CD4-positive, CD25-positive, alpha-beta regulatory T cell (primary cell): ENCODE data around the gene IRF2. TPM values are rescaled to one million over a fixed set of nuclear protein-coding genes. Genes with fewer than 3 reads are reported as not detected.

ENCODE experiments used
- ATAC-seq, 2 donors: fragments of 150-1000 bp; cut with Tn5 transposase; one replicate each; pipeline ENCODE4 v1.10.0; 2021; ENCODE audit warnings: low read depth in 2 of 2, moderate number of reproducible peaks in 2 of 2, moderate library complexity in 1 of 2
- DNase-seq, 3 donors: peaks; one replicate each; pipeline versions ENCODE4 v3.0.0 to v3.0.0-alpha.2; 2012 to 2022; ENCODE audit warnings: mixed read lengths in 1 of 3
- H3K27ac ChIP-seq: one replicate; pipeline ENCODE4 v1.7.0; 2013; ENCODE audit warnings: mild to moderate bottlenecking, low read length; ENCODE audit not compliant: insufficient read depth, poor library complexity, severe bottlenecking
- H3K27me3 ChIP-seq: one replicate; pipeline ENCODE4 v1.7.0; 2013; ENCODE audit warnings: low read length; ENCODE audit not compliant: control insufficient read depth, insufficient read depth
- H3K36me3 ChIP-seq: one replicate; pipeline ENCODE4 v1.7.0; 2013; ENCODE audit warnings: mild to moderate bottlenecking, low read length, moderate library complexity; ENCODE audit not compliant: control insufficient read depth, insufficient read depth
- H3K4me1 ChIP-seq: 2 replicates; pipeline ENCODE4 v1.7.0; 2013; ENCODE audit warnings: mild to moderate bottlenecking, low read length; ENCODE audit not compliant: insufficient read depth, control insufficient read depth, poor library complexity, severe bottlenecking
- H3K4me3 ChIP-seq: one replicate; pipeline ENCODE4 v1.7.0; 2013; ENCODE audit warnings: low read depth, mild to moderate bottlenecking, low read length, moderate library complexity
- H3K9me3 ChIP-seq, 2 experiments: 1 replicate in 1 of 2; 2 replicates in 1 of 2; pipeline ENCODE4 v1.7.0; 2013; ENCODE audit warnings: low read length in 2 of 2, mild to moderate bottlenecking in 1 of 2, moderate library complexity in 1 of 2; ENCODE audit not compliant: control insufficient read depth in 2 of 2
- H3K27ac Mint-ChIP-seq, 3 donors: one replicate each; pipeline ENCODE4 v1.8.0; 2020 to 2022; ENCODE audit warnings: mild to moderate bottlenecking in 3 of 3, mixed read lengths in 3 of 3, moderate library complexity in 2 of 3
- H3K27me3 Mint-ChIP-seq: one replicate; pipeline ENCODE4 v1.8.0; 2022; ENCODE audit warnings: mild to moderate bottlenecking, mixed read lengths
- H3K36me3 Mint-ChIP-seq: one replicate; pipeline ENCODE4 v1.8.0; 2020; ENCODE audit warnings: mixed read lengths
- H3K4me1 Mint-ChIP-seq, 4 donors: one replicate each; pipeline ENCODE4 v1.8.0; 2020 to 2022; ENCODE audit warnings: mixed read lengths in 4 of 4, mild to moderate bottlenecking in 1 of 4
- H3K4me3 Mint-ChIP-seq, 4 donors: one replicate each; pipeline ENCODE4 v1.8.0; 2020 to 2022; ENCODE audit warnings: mild to moderate bottlenecking in 4 of 4, mixed read lengths in 4 of 4, moderate library complexity in 3 of 4
- H3K9me3 Mint-ChIP-seq, 7 donors: one replicate each; pipeline ENCODE4 v1.8.0; 2020 to 2022; ENCODE audit warnings: mixed read lengths in 7 of 7, mild to moderate bottlenecking in 3 of 7, moderate library complexity in 2 of 7
- polyA plus RNA-seq, 4 donors: library from polyadenylated mRNA; unstranded; fragments of 300-500 nt; fragmentation: Illumina TruSeq; gene quantifications; one replicate each; pipeline ENCODE4 v1.2.3, GENCODE V29; 2021
- total RNA-seq: library from RNA; stranded (reverse); gene quantifications from one replicate; pipeline ENCODE4 v1.2.3, GENCODE V29; 2022

IRF2 gene
- total and polyA plus RNA-seq, 5 donors from 2014 or later = 63.4 to 112 (median 98.3) TPM

- ATAC-seq = no peak
- no peak for DNase-seq
- peak overlapping the region in 1 of 4 donors; percentile 71 for H3K4me3 Mint-ChIP-seq
- Histone ChIP-seq H3K4me1 (peaks cover 33% of the 10 kb centered on the region), H3K36me3 (no peaks in the 10 kb centered on the region), H3K27me3 (no peaks in the 10 kb centered on the region), H3K27ac (no peak overlapping the region), H3K4me3 (no peak overlapping the region), H3K9me3 (no peaks in the 10 kb centered on the region)
- H3K36me3 Mint-ChIP-seq = peaks cover 18% of the 10 kb centered on the region
- H3K27me3 Mint-ChIP-seq = no peaks in the 10 kb centered on the region
- H3K27ac Mint-ChIP-seq = peak overlapping the region in 2 of 3 donors; percentile 77 to 89
- peaks cover 53 to 94% (median 75%) of the 10 kb centered on the region in 4 donors for H3K4me1 Mint-ChIP-seq
- no peaks in the 10 kb centered on the region for H3K9me3 Mint-ChIP-seq
These were observed 11.2 kb downstream of the IRF2 start for GRCh38 chr4:184463158-184463557.

GRCh38 chr4:184462724-184463123 is 11.6 kb downstream of the IRF2 start:
- DNase-seq (no peak), ATAC-seq (no peak)
- Histone ChIP-seq H3K4me3 (no peak overlapping the region), H3K36me3 (no peaks in the 10 kb centered on the region), H3K27me3 (no peaks in the 10 kb centered on the region), H3K4me1 (peaks cover 33% of the 10 kb centered on the region), H3K9me3 (no peaks in the 10 kb centered on the region), H3K27ac (no peak overlapping the region)
- H3K36me3 Mint-ChIP-seq = peaks cover 18% of the 10 kb centered on the region
- H3K27me3 Mint-ChIP-seq = no peaks in the 10 kb centered on the region
- H3K4me3 Mint-ChIP-seq = peak overlapping the region in 1 of 4 donors; percentile 71
- no peaks in the 10 kb centered on the region for H3K9me3 Mint-ChIP-seq
- H3K4me1 Mint-ChIP-seq = peaks cover 55 to 94% (median 75%) of the 10 kb centered on the region in 4 donors
- H3K27ac Mint-ChIP-seq = peak overlapping the region; percentile 74 to 89 (median 77)

DNA sequence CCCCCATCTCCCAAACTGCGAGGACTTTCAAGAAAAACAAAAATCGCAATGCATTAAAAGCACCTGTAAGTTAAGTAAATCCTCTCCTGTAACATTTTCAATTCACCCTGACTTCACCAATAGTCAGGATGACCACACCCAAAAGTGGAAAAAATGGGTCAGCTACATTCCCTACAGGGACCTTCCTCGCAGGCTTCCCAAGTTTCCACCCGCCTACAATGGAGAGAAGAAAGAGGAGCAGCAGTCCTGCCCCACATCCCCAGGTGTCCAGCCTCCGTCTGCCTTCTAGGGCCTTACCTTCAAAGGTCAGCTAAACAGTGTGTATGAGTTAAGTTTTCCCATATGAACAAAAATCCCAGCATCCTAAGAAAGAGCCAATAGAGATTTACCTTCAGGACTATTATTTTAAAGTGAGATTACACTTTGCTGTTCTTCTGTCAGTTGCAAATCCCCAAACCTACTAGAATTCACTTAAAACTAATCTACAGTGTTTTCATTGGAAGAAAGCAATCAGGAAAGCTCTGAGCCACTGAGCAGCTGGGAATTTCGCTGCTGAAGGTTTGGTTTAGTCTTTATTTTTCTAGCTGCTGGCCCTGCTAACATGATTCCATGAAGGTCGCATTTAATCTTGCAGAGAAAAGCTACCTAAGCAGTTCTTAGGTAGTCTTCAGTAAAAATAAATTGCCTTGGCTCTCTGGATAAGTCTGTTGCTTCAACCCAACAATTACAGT is 12.5 kb downstream of the IRF2 start:
- peaks cover 53 to 94% (median 75%) of the 10 kb centered on the region in 4 donors for H3K4me1 Mint-ChIP-seq
- DNase-seq (no peak), ATAC-seq (no peak)
- Histone ChIP-seq H3K36me3 (peaks cover under 1% of the 10 kb centered on the region), H3K27ac (no peak overlapping the region), H3K4me3 (no peak overlapping the region), H3K4me1 (peaks cover 28% of the 10 kb centered on the region), H3K27me3 (no peaks in the 10 kb centered on the region), H3K9me3 (no peaks in the 10 kb centered on the region)
- peak overlapping the region; percentile 57 to 77 (median 74) for H3K27ac Mint-ChIP-seq
- H3K36me3 Mint-ChIP-seq = peaks cover 18% of the 10 kb centered on the region
- H3K9me3 Mint-ChIP-seq = no peaks in the 10 kb centered on the region
- H3K4me3 Mint-ChIP-seq = peak overlapping the region in 3 of 4 donors; percentile 24 to 71 (median 39)
- H3K27me3 Mint-ChIP-seq = no peaks in the 10 kb centered on the region

DNA sequence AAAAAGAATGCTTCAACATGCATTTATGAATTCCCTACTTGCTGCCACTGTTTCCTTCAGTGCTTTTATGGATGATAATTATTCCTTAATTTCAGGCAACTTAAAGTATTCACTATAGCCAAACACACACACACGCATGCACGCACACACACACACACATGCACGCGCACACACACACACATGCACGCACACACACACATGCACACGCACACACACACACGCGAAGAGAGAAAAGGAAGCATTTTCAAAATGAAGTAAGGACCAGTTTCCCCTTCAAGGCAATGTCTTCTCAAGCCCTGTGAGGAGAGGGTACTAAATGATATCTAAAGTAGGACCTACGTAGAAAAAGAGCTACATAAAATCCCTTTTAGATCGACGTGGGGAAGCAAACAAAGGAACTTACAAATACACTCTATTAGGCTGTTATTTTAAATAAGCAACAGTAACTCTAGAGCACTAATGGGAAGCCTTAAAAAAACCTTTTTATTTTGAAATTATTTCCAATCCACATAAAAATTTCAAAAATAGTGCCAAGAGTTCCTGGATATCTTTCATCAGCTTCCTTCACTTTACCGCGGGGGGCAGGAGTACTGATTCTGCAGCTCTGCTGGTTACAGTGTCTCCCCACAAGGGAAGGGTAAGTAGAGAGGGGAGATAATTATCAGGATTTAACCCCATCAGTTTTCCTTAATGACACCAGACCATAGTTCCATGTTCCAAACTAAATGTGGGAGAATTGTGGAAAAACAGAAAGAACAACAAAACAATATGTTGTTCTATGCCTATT is 13.7 kb downstream of the IRF2 start:
- Histone ChIP-seq H3K9me3 (no peaks in the 10 kb centered on the region), H3K36me3 (peaks cover 7% of the 10 kb centered on the region), H3K27me3 (no peaks in the 10 kb centered on the region), H3K4me1 (peaks cover 28% of the 10 kb centered on the region), H3K4me3 (peak overlapping the region; percentile 20), H3K27ac (peak overlapping the region; percentile 35)
- peak overlapping the region in 1 of 4 donors; percentile 32 for H3K4me3 Mint-ChIP-seq
- peak overlapping the region; percentile 32 to 93 (median 52) for H3K27ac Mint-ChIP-seq
- DNase-seq (no peak), ATAC-seq (no peak)
- no peaks in the 10 kb centered on the region for H3K9me3 Mint-ChIP-seq
- no peaks in the 10 kb centered on the region for H3K27me3 Mint-ChIP-seq
- H3K36me3 Mint-ChIP-seq = peaks cover 23% of the 10 kb centered on the region
- peaks cover 47 to 93% (median 77%) of the 10 kb centered on the region in 4 donors for H3K4me1 Mint-ChIP-seq

DNA sequence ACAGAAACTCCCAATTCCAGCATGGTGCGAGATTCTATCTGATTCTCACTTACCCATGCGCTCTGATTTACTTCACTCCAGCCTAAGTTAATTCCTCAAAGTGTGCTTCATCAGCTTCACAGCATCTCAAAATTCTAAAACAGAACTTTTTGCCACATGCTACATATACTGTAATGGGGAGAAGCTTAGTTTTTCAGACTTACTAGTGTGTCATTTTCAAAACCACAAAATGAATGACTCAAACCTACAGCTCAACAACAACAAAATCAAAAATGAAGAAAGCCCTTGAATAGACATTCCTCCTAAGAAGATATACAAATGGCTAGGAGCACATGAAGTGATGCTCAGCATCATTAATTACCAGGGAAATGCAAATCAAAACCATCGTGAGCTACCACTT is 14.9 kb downstream of the IRF2 start:
- H3K9me3 ChIP-seq = no peaks in the 10 kb centered on the region
- DNase-seq = peak in 1 of 3 donors; percentile 43
- H3K27me3 ChIP-seq = no peaks in the 10 kb centered on the region
- peak overlapping the region; percentile 33 for H3K4me3 ChIP-seq
- H3K4me1 Mint-ChIP-seq = peaks cover 50 to 93% (median 78%) of the 10 kb centered on the region in 4 donors
- peak overlapping the region in 3 of 4 donors; percentile 10 to 48 (median 25) for H3K4me3 Mint-ChIP-seq
- H3K27me3 Mint-ChIP-seq = no peaks in the 10 kb centered on the region
- peak overlapping the region; percentile 18 to 84 (median 32) for H3K27ac Mint-ChIP-seq
- ATAC-seq = peak; percentile 82 to 85
- H3K9me3 Mint-ChIP-seq = no peaks in the 10 kb centered on the region
- H3K36me3 Mint-ChIP-seq = peaks cover 23% of the 10 kb centered on the region
- peaks cover 7% of the 10 kb centered on the region for H3K36me3 ChIP-seq
- peak overlapping the region; percentile 58 for H3K27ac ChIP-seq
- H3K4me1 ChIP-seq = peaks cover 31% of the 10 kb centered on the region

DNA sequence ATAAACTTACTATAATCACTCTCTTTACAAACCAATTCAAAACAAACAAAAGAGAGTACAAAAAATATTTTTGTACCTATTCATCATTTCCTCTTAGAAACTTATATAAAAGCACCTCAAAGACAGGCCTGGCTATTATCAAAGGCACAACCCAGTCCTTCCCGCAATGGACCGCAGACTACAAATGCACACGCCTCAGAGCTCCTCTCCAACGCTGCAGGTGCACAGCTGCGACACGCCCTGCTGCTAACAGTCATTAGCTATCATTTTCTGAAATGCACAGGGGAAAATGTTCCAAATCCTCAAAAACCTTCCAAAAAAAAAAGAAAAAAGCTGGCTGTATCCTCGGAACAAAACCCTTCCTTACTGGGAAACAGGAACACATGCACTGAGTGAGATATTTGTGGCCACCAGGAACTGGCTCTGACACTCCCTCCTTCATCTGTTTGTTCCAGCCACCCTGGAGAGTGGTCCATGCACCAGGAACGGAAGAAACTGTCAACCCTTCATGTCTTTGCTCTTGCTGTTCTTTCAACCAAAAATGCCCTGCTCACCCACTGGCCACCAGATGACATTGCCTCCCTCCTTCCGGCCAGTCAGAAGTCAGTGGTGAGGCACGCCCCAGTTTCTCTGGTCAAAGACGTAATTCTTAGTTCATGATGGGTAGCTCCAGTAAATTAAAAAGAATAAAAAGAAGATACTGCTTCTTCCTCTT is 16.7 kb downstream of the IRF2 start:
- Mint-ChIP-seq H3K9me3 (no peaks in the 10 kb centered on the region), H3K4me1 (peaks cover 54 to 93% (median 75%) of the 10 kb centered on the region in 4 donors), H3K27me3 (no peaks in the 10 kb centered on the region), H3K27ac (peak overlapping the region; percentile 32 to 90 (median 84)), H3K36me3 (peaks cover 18% of the 10 kb centered on the region), H3K4me3 (peak overlapping the region in 2 of 4 donors; percentile 3 to 38)
- no peaks in the 10 kb centered on the region for H3K9me3 ChIP-seq
- DNase-seq (no peak), ATAC-seq (no peak)
- H3K4me1 ChIP-seq = peaks cover 47% of the 10 kb centered on the region
- H3K4me3 ChIP-seq = no peak overlapping the region
- no peaks in the 10 kb centered on the region for H3K27me3 ChIP-seq
- H3K27ac ChIP-seq = no peak overlapping the region
- peaks cover 7% of the 10 kb centered on the region for H3K36me3 ChIP-seq

DNA sequence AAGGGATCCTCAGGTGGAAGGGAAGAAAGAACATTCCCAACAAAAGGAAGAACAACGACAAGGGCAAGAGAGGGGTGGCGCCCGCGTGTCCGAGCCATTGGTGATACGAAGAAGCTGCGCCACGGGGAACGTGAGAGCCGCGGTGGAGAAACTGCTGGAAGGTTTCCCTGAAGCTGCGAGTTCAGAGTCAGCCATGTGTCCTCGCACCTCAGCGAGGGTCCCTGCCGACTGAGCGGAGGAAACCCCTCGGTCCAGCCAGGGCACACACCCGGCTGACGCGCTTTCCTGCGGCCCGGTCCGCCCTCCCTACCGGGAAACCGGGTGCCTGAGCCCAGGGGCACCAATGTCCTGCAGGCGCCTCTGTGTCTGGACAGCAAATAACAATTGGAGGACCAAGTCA is 18.0 kb downstream of the IRF2 start:
- Histone ChIP-seq H3K27me3 (no peaks in the 10 kb centered on the region), H3K36me3 (peaks cover 16% of the 10 kb centered on the region), H3K4me3 (no peak overlapping the region), H3K9me3 (no peaks in the 10 kb centered on the region), H3K27ac (no peak overlapping the region), H3K4me1 (peaks cover 43% of the 10 kb centered on the region)
- Mint-ChIP-seq H3K27me3 (no peaks in the 10 kb centered on the region), H3K36me3 (peaks cover 21% of the 10 kb centered on the region), H3K4me3 (peak overlapping the region in 1 of 4 donors; percentile 34), H3K4me1 (peaks cover 45 to 93% (median 72%) of the 10 kb centered on the region in 4 donors), H3K27ac (peak overlapping the region in 2 of 3 donors; percentile 21 to 32), H3K9me3 (no peaks in the 10 kb centered on the region)
- ATAC-seq (no peak), DNase-seq (no peak)
